Measurements from ENCODE around the gene ERC1.
"Not testable (repeated sequence)": the region's sequence is repeated elsewhere in the genome, so short reads cannot be mapped to it uniquely, and the experiment has no call there.

ERC1 gene

GRCh38 chr12:1115484-1116231 is 124.6 kb downstream of the ERC1 start:
- in situ Hi-C loops (cut with HindIII; ENCODE audit: low sequenced_read_pairs), result loop anchor here (25.0 kb wide), 1 partner anchor 447 kb away; no protein-coding TSS in a partner anchor

- in situ Hi-C loops (cut with HindIII; ENCODE audit: low sequenced_read_pairs), result loop anchor here (25.0 kb wide), 1 partner anchor 445 kb away; no protein-coding TSS in a partner anchor
Measured at GRCh38 chr12:1117371-1117770, 126.3 kb downstream of the ERC1 start.

- in situ Hi-C loops (cut with HindIII; ENCODE audit: low sequenced_read_pairs), result loop anchor here (25.0 kb wide), 1 partner anchor 444 kb away; no protein-coding TSS in a partner anchor
Measured at GRCh38 chr12:1117970-1118563, 127.0 kb downstream of the ERC1 start.

GRCh38 chr12:1122786-1123185 is 131.8 kb downstream of the ERC1 start:
- in situ Hi-C loops (cut with HindIII; ENCODE audit: low sequenced_read_pairs), result loop anchor here (25.0 kb wide), 1 partner anchor 440 kb away; no protein-coding TSS in a partner anchor

GRCh38 chr12:1126091-1126490 is 135.1 kb downstream of the ERC1 start:
- in situ Hi-C loops (cut with HindIII; ENCODE audit: low sequenced_read_pairs), result no loop called here

GRCh38 chr12:1127021-1127420 is 136.0 kb downstream of the ERC1 start:
- in situ Hi-C loops (cut with HindIII; ENCODE audit: low sequenced_read_pairs), result no loop called here

- in situ Hi-C loops (cut with HindIII; ENCODE audit: low sequenced_read_pairs), result no loop called here
Measured at GRCh38 chr12:1130164-1130563, 139.1 kb downstream of the ERC1 start.

GRCh38 chr12:1130571-1130970 is 139.5 kb downstream of the ERC1 start:
- in situ Hi-C loops (cut with HindIII; ENCODE audit: low sequenced_read_pairs), result no loop called here

- in situ Hi-C loops (cut with HindIII; ENCODE audit: low sequenced_read_pairs), result no loop called here
Measured at GRCh38 chr12:1131811-1132224, 140.8 kb downstream of the ERC1 start.

- in situ Hi-C loops (cut with HindIII; ENCODE audit: low sequenced_read_pairs), result no loop called here
Measured at GRCh38 chr12:1132311-1132710, 141.3 kb downstream of the ERC1 start.

GRCh38 chr12:1138691-1139090 is 147.7 kb downstream of the ERC1 start:
- in situ Hi-C loops (cut with HindIII; ENCODE audit: low sequenced_read_pairs), result no loop called here

- in situ Hi-C loops (cut with HindIII; ENCODE audit: low sequenced_read_pairs), result not testable (repeated sequence)
Measured at GRCh38 chr12:1146758-1147157, 155.7 kb downstream of the ERC1 start.

GRCh38 chr12:1147821-1148220 is 156.8 kb downstream of the ERC1 start:
- in situ Hi-C loops (cut with HindIII; ENCODE audit: low sequenced_read_pairs), result no loop called here

GRCh38 chr12:1157046-1157445 is 166.0 kb downstream of the ERC1 start:
- in situ Hi-C loops (cut with HindIII; ENCODE audit: low sequenced_read_pairs), result no loop called here

GRCh38 chr12:1161197-1161596 is 170.2 kb downstream of the ERC1 start:
- in situ Hi-C loops (cut with HindIII; ENCODE audit: low sequenced_read_pairs), result no loop called here

GRCh38 chr12:1162081-1162760 is 171.2 kb downstream of the ERC1 start:
- in situ Hi-C loops (cut with HindIII; ENCODE audit: low sequenced_read_pairs), result no loop called here

- in situ Hi-C loops (cut with HindIII; ENCODE audit: low sequenced_read_pairs), result no loop called here
Measured at GRCh38 chr12:1167784-1168183, 176.8 kb downstream of the ERC1 start.

GRCh38 chr12:1170411-1170810 is 179.4 kb downstream of the ERC1 start:
- in situ Hi-C loops (cut with HindIII; ENCODE audit: low sequenced_read_pairs), result no loop called here

GRCh38 chr12:1171657-1172408 is 180.8 kb downstream of the ERC1 start:
- in situ Hi-C loops (cut with HindIII; ENCODE audit: low sequenced_read_pairs), result no loop called here

GRCh38 chr12:1173781-1174617 is 183.0 kb downstream of the ERC1 start:
- in situ Hi-C loops (cut with HindIII; ENCODE audit: low sequenced_read_pairs), result no loop called here
